ENCODE data around the gene IFNGR2. TPM values are rescaled to one million over a fixed set of nuclear protein-coding genes. Genes with fewer than 3 reads are reported as not detected.

The IFNGR2 gene
- total RNA-seq, 1 experiment from 2014 or later: 47.0 TPM

DNA sequence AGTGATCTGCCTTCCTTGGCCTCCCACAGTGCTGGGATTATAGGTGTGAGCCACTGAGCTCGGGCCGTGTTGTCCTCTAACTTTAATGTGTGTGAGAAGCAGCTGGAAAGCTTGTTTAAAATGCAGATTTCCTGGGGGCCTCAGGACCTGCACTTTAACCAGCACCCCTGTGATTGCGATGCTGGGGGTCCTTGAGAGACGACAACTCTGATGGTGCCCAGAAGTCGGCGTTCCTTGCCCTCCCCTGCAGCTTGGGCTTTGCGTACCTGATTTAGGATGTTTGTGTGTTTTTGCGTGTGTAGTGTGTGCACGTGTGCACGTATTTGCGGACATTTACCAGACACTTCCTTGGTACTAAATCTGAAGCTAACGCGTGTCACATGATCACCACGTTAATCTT is 10.9 kb downstream of the IFNGR2 start:
- peaks cover 34% of the 10 kb centered on the region for H3K4me1 Mint-ChIP-seq (ENCODE audit: low read depth, unreplicated experiment)
- no peak for TF ChIP-seq CTCF (IDR thresholded peaks at IDR 0.05; ENCODE audit: insufficient read depth in 1 of 2, low read depth in 1 of 2, low read length in 1 of 2, severe bottlenecking in 1 of 2, unreplicated experiment in 1 of 2)
- H3K36me3 ChIP-seq (ENCODE audit: control insufficient read depth, insufficient read depth, low read length): peaks cover 2% of the 10 kb centered on the region
- H3K4me1 ChIP-seq: peaks cover 52% of the 10 kb centered on the region
- H3K36me3 Mint-ChIP-seq (ENCODE audit: insufficient read depth, unreplicated experiment): peaks cover 82% of the 10 kb centered on the region
- no peak for DNase-seq
- BruUV-seq (replicated peaks): no TSS peak
- intact Hi-C loops (cut with micrococcal nuclease; ENCODE audit: unreplicated experiment): no loop called here
- ChIA-PET POLR2A (no interaction called here), CTCF (interaction anchor here (0.5 to 3.1 kb wide), 2 partner anchors 53 to 83 kb away, joined by 3 to 32 read pairs; no protein-coding TSS in a partner anchor)
- H3K9me3 ChIP-seq: no peaks in the 10 kb centered on the region
- H3K27me3 Mint-ChIP-seq (ENCODE audit: insufficient read depth, unreplicated experiment): no peaks in the 10 kb centered on the region
- H3K27me3 ChIP-seq (replicated peaks; ENCODE audit: control insufficient read depth, insufficient read depth, low read length): no peaks in the 10 kb centered on the region
- H3K4me3 ChIP-seq (ENCODE audit: low read depth, low read length): no peak overlapping the region
- peak overlapping the region; percentile 64 for H3K4me3 Mint-ChIP-seq (ENCODE audit: unreplicated experiment)
- peak overlapping the region; percentile 93 for H3K27ac Mint-ChIP-seq (ENCODE audit: unreplicated experiment)
- no peaks in the 10 kb centered on the region for H3K9me3 Mint-ChIP-seq (ENCODE audit: unreplicated experiment)

DNA sequence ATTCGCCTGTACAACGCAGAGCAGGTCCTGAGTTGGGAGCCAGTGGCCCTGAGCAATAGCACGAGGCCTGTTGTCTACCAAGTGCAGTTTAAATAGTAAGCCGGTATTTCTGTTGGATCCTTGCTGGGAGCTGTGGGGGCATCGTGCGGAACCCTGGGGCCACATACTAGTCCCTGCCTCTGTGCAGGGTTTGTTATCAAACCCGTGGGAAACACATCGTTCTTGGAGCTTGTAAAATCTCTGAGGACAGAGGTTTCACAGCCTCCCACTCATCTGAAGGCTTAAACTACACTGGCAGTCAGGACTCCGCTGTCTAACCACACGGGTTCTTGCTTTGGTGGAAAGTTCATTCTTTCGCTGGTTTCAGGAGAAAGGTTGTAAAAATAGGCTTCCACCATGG is 11.7 kb downstream of the IFNGR2 start:
- H3K36me3 ChIP-seq (ENCODE audit: control insufficient read depth, insufficient read depth, low read length): peaks cover 2% of the 10 kb centered on the region
- DNase-seq: no peak

DNA sequence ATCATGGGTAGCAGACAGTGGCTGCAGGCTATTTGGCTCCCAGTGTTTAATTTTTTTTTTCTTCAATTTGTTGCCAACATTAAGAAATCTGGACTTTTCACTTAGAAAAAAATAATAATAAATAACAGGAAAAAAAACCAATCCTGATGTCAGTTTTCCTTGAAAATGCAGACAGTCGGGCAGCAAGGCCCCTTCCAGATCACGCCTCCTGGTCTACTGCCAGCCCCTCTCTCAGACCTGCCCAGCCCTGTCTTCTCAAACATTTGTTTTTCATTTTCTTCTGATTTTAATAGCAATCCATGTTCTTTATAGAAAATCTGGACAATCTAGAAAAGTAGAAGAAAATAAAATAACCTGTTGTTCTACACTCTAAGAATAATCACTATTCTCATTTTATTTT is 15.5 kb downstream of the IFNGR2 start:
- no peak overlapping the region for H3K4me3 Mint-ChIP-seq (ENCODE audit: unreplicated experiment)
- Histone ChIP-seq H3K4me1 (peaks cover 26% of the 10 kb centered on the region), H3K4me3 (ENCODE audit: low read depth, low read length) (no peak overlapping the region), H3K9me3 (no peaks in the 10 kb centered on the region), H3K36me3 (ENCODE audit: control insufficient read depth, insufficient read depth, low read length) (peaks cover 2% of the 10 kb centered on the region), H3K27me3 (replicated peaks; ENCODE audit: control insufficient read depth, insufficient read depth, low read length) (no peaks in the 10 kb centered on the region)
- H3K4me1 Mint-ChIP-seq (ENCODE audit: low read depth, unreplicated experiment): peaks cover 14% of the 10 kb centered on the region
- no peak for TF ChIP-seq CTCF (IDR thresholded peaks at IDR 0.05; ENCODE audit: insufficient read depth in 1 of 2, low read depth in 1 of 2, low read length in 1 of 2, severe bottlenecking in 1 of 2, unreplicated experiment in 1 of 2)
- H3K27ac Mint-ChIP-seq (ENCODE audit: unreplicated experiment): no peak overlapping the region
- no peaks in the 10 kb centered on the region for H3K27me3 Mint-ChIP-seq (ENCODE audit: insufficient read depth, unreplicated experiment)
- POLR2A ChIA-PET: no interaction called here
- peaks cover 89% of the 10 kb centered on the region for H3K36me3 Mint-ChIP-seq (ENCODE audit: insufficient read depth, unreplicated experiment)
- H3K9me3 Mint-ChIP-seq (ENCODE audit: unreplicated experiment): no peaks in the 10 kb centered on the region
- no TSS peak for BruUV-seq (replicated peaks)
- intact Hi-C loops (cut with micrococcal nuclease; ENCODE audit: unreplicated experiment): no loop called here
- CTCF ChIA-PET: no interaction called here
- DNase-seq: no peak

More for the DNA sequence above, 11.7 kb downstream of the IFNGR2 start:
- Mint-ChIP-seq H3K27me3 (ENCODE audit: insufficient read depth, unreplicated experiment) (no peaks in the 10 kb centered on the region), H3K27ac (ENCODE audit: unreplicated experiment) (peak overlapping the region; percentile 61), H3K9me3 (ENCODE audit: unreplicated experiment) (no peaks in the 10 kb centered on the region), H3K36me3 (ENCODE audit: insufficient read depth, unreplicated experiment) (peaks cover 84% of the 10 kb centered on the region), H3K4me1 (ENCODE audit: low read depth, unreplicated experiment) (peaks cover 34% of the 10 kb centered on the region), H3K4me3 (ENCODE audit: unreplicated experiment) (peak overlapping the region; percentile 29)
- Histone ChIP-seq H3K27me3 (replicated peaks; ENCODE audit: control insufficient read depth, insufficient read depth, low read length) (no peaks in the 10 kb centered on the region), H3K4me3 (ENCODE audit: low read depth, low read length) (no peak overlapping the region), H3K9me3 (no peaks in the 10 kb centered on the region), H3K4me1 (peaks cover 49% of the 10 kb centered on the region)
- TF ChIP-seq CTCF (IDR thresholded peaks at IDR 0.05; ENCODE audit: insufficient read depth in 1 of 2, low read depth in 1 of 2, low read length in 1 of 2, severe bottlenecking in 1 of 2, unreplicated experiment in 1 of 2): no peak
- BruUV-seq (replicated peaks): no TSS peak
- intact Hi-C loops (cut with micrococcal nuclease; ENCODE audit: unreplicated experiment): no loop called here
- ChIA-PET POLR2A (no interaction called here), CTCF (no interaction called here)

All from Caco-2 (cell line).